T-cell (primary cell): ENCODE measurements around the gene STRA6. TPM values are rescaled to one million over a fixed set of nuclear protein-coding genes. Genes with fewer than 3 reads are reported as not detected.

Experiments used
- ATAC-seq, 4 experiments: fragments of 200-7000 bp in 3 of 4; fragments of 150-1000 bp in 1 of 4; cut with Tn5 transposase; replicated peaks in 1 of 4; 1 replicate in 3 of 4; 2 replicates in 1 of 4; pipeline ENCODE4 v1.10.0; 2021; ENCODE audit warnings: moderate library complexity in 3 of 4, mild to moderate bottlenecking in 2 of 4, moderate number of reproducible peaks in 1 of 4
- CTCF ChIA-PET, 2 donors: fragments of 300-600 bp; sonication (Branson Sonifier 250); formaldehyde crosslinking; loops; one replicate each; lab custom pipeline; 2022; ENCODE audit warnings: antibody characterized with exemption in 2 of 2; lab: Charles Lee
- POLR2A ChIA-PET, 2 donors: fragments of 300-600 bp; sonication (Branson Sonifier 250); formaldehyde crosslinking; loops; one replicate each; lab custom pipeline; 2022; ENCODE audit warnings: antibody characterized with exemption in 2 of 2; lab: Charles Lee
- DNase-seq, 35 experiments: peaks; one replicate each; pipeline versions ENCODE4 v3.0.0 to v3.0.0-alpha.2; 2013 to 2023
- H3K27ac ChIP-seq: one replicate; pipeline ENCODE4 v1.5.1; 2013; ENCODE audit warnings: low read length
- H3K27me3 ChIP-seq, 2 experiments: replicated peaks in 1 of 2; 1 replicate in 1 of 2; 2 replicates in 1 of 2; pipeline versions ENCODE4 v1.6.1 to v1.7.0; 2013; ENCODE audit warnings: low read length in 1 of 2, mixed read lengths in 1 of 2; ENCODE audit not compliant: control insufficient read depth in 2 of 2, insufficient read depth in 2 of 2; ENCODE audit errors: extremely low read depth in 1 of 2
- H3K36me3 ChIP-seq, 2 donors: 1 replicate in 1 of 2; 2 replicates in 1 of 2; pipeline versions ENCODE4 v1.6.1 to v1.7.0; 2013; ENCODE audit warnings: low read length in 1 of 2; ENCODE audit not compliant: control insufficient read depth in 2 of 2, insufficient read depth in 1 of 2; ENCODE audit errors: extremely low read depth in 1 of 2
- H3K4me1 ChIP-seq, 2 experiments: 1 replicate in 1 of 2; 2 replicates in 1 of 2; pipeline versions ENCODE4 v1.6.1 to v1.7.0; 2013; ENCODE audit warnings: low read length in 2 of 2, mixed read lengths in 1 of 2; ENCODE audit not compliant: insufficient read depth in 2 of 2, control insufficient read depth in 1 of 2; ENCODE audit errors: extremely low read depth in 1 of 2
- H3K4me3 ChIP-seq, 2 donors: 1 replicate in 1 of 2; 2 replicates in 1 of 2; pipeline versions ENCODE4 v1.5.1 to v1.7.0; 2013; ENCODE audit warnings: mild to moderate bottlenecking in 2 of 2, low read length in 1 of 2, moderate library complexity in 1 of 2; ENCODE audit not compliant: control insufficient read depth in 1 of 2; ENCODE audit errors: extremely low read depth in 1 of 2
- H3K9me3 ChIP-seq: 2 replicates; pipeline ENCODE4 v1.7.0; 2013
- H3K27ac Mint-ChIP-seq, 2 donors: one replicate each; pipeline ENCODE4 v1.8.0; 2020 to 2021; ENCODE audit warnings: mild to moderate bottlenecking in 2 of 2, mixed read lengths in 2 of 2
- H3K27me3 Mint-ChIP-seq, 2 donors: one replicate each; pipeline ENCODE4 v1.8.0; 2021 to 2022; ENCODE audit warnings: mixed read lengths in 2 of 2
- H3K36me3 Mint-ChIP-seq: one replicate; pipeline ENCODE4 v1.8.0; 2021; ENCODE audit warnings: mixed read lengths
- H3K4me1 Mint-ChIP-seq, 3 donors: one replicate each; pipeline ENCODE4 v1.8.0; 2020 to 2022; ENCODE audit warnings: mixed read lengths in 3 of 3, mild to moderate bottlenecking in 1 of 3
- H3K4me3 Mint-ChIP-seq, 3 donors: one replicate each; pipeline ENCODE4 v1.8.0; 2020 to 2022; ENCODE audit warnings: mild to moderate bottlenecking in 3 of 3, mixed read lengths in 3 of 3, moderate library complexity in 3 of 3
- H3K9me3 Mint-ChIP-seq, 3 donors: one replicate each; pipeline ENCODE4 v1.8.0; 2020 to 2022; ENCODE audit warnings: mixed read lengths in 3 of 3
- WGBS: methylation state at CpG from one replicate; pipeline ENCODE4 v1.1.5; 2013; ENCODE audit warnings: missing lambda C conversion rate; ENCODE audit not compliant: insufficient coverage; 5-methylcytosine and 5-hydroxymethylcytosine counted together
- total RNA-seq, 35 experiments: library from RNA in 6 of 35; stranded (reverse) in 6 of 35; fragments of 120-200 nt in 1 of 35; gene quantifications; one replicate each; pipeline versions ENCODE4 v1.2.1 to v1.2.4 and lab custom pipeline; 2013 to 2026

The STRA6 gene
- total RNA-seq, 5 donors from 2014 or later (not counting 1 experiment from before 2014, with no cell fraction given) = not detected

DNA sequence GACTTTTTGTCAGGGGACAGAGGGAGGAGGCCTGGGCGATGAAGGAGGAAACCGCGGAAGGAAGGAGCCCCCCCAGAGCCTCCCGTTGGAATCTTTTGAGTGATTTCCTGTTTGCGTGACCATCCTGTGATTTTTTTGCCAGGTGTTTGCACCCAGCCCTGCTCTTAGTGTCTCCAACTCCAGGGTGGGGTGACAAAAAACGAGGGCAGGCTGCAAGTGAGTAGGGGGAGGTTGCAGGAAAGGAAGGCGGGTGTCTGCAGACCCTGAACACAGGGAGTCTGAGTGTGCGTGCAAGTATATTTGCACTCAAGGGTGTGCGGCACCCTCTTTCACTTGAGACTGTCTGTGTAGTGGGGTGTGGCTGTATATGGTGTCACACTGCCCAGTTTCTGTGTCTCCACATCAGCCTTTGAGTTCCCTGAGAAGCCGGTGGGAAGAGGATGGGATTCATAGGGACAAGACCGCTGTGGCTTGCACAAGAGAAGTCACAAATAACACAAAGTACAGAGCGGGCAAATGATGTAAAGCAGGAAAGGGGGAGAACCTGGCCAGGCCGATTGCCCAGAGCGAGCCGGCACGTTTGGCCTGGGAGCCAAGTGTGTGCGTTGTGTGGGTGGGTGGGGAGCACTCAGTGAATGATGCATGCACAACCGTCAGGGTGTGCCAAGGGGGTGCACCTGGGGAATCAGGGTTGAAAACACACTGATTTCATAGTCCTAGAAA lies 65.6 kb downstream of the STRA6 start:
- Mint-ChIP-seq H3K36me3 (no peaks in the 10 kb centered on the region), H3K27ac (no peak overlapping the region), H3K9me3 (no peaks in the 10 kb centered on the region), H3K27me3 (peaks cover 52 to 78% of the 10 kb centered on the region in 2 donors), H3K4me3 (peak overlapping the region; percentile 62 to 79 (median 69)), H3K4me1 (peaks cover 22 to 30% (median 26%) of the 10 kb centered on the region in 3 donors)
- H3K36me3 ChIP-seq = no peaks in the 10 kb centered on the region
- H3K4me1 ChIP-seq = peaks cover 8 to 30% of the 10 kb centered on the region in 2 experiments
- no peak overlapping the region for H3K27ac ChIP-seq
- ChIA-PET CTCF (no interaction called here), POLR2A (no interaction called here)
- peaks cover 15 to 66% of the 10 kb centered on the region in 2 experiments for H3K27me3 ChIP-seq
- DNase-seq (no peak), ATAC-seq (no peak)
- H3K9me3 ChIP-seq = no peaks in the 10 kb centered on the region
- WGBS = 15% methylated on average over 15 of the region's 18 CpGs
- H3K4me3 ChIP-seq = peak overlapping the region; percentile 15 to 67

DNA sequence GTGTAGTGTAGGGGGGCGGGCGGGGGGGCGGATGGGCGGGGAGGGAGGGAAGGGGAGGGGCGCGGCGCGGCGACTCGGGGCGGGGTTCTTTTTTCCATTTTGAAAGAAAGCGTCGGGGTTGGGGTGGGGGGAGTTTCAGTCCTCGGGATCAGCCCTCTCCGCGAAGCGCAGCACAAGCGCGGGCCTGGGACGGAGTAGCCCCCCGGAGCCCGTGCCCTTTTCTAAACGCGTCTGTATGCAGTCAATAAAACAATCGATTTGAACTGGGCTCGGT lies 66.1 kb downstream of the STRA6 start:
- peaks cover 55 to 81% of the 10 kb centered on the region in 2 donors for H3K27me3 Mint-ChIP-seq
- Histone ChIP-seq H3K4me1 (peaks cover 8 to 30% of the 10 kb centered on the region in 2 experiments), H3K36me3 (no peaks in the 10 kb centered on the region), H3K9me3 (no peaks in the 10 kb centered on the region), H3K4me3 (peak overlapping the region; percentile 15 to 67), H3K27ac (no peak overlapping the region), H3K27me3 (peaks cover 20 to 71% of the 10 kb centered on the region in 2 experiments)
- ATAC-seq (no peak), DNase-seq (no peak)
- ChIA-PET POLR2A (no interaction called here), CTCF (no interaction called here)
- no peak overlapping the region for H3K27ac Mint-ChIP-seq
- no peaks in the 10 kb centered on the region for H3K36me3 Mint-ChIP-seq
- no peaks in the 10 kb centered on the region for H3K9me3 Mint-ChIP-seq
- H3K4me1 Mint-ChIP-seq = peaks cover 22 to 33% (median 29%) of the 10 kb centered on the region in 3 donors
- H3K4me3 Mint-ChIP-seq = peak overlapping the region; percentile 62 to 79 (median 69)
- 8% methylated on average over 13 of the region's 26 CpGs for WGBS

DNA sequence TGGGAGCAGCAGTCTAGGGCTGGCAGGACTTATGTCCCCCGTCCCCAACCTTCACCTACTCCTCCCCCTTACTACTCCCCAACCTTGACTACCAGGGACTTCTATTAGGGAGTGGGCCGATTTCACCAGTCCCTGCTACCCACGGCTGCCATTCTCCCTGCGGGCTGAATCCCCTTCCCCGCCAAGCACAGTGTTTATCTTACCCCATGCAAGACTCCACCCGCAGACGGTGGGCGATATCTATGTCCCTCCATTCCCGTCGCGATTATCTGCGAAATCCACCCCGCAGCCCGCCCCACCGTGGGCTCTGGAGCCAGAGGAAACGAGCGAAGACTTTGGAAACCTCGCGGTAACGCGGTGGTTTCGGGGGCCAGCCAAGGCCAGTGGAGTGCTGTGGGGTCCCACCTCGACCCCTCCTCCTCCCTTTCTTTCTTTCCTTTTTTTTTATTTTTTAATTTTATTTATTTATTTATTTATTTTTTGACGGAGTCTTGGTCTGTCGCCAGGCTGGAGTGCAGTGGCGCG lies 67.5 kb downstream of the STRA6 start:
- Histone ChIP-seq H3K4me3 (no peak overlapping the region), H3K27ac (no peak overlapping the region), H3K27me3 (peaks cover 23 to 85% of the 10 kb centered on the region in 2 experiments), H3K9me3 (no peaks in the 10 kb centered on the region), H3K36me3 (no peaks in the 10 kb centered on the region), H3K4me1 (peaks cover 8 to 34% of the 10 kb centered on the region in 2 experiments)
- no peak overlapping the region for H3K27ac Mint-ChIP-seq
- no peak for ATAC-seq
- no peak for DNase-seq
- no peaks in the 10 kb centered on the region for H3K36me3 Mint-ChIP-seq
- WGBS = 12% methylated on average over 23 of the region's 27 CpGs
- H3K4me3 Mint-ChIP-seq = peak overlapping the region; percentile 8 to 79 (median 50)
- peaks cover 22 to 40% (median 34%) of the 10 kb centered on the region in 3 donors for H3K4me1 Mint-ChIP-seq
- no peaks in the 10 kb centered on the region for H3K9me3 Mint-ChIP-seq
- ChIA-PET CTCF (interaction anchor here in 1 of 2 donors (0.6 kb wide), 1 partner anchor 261 kb away, joined by 3 read pairs; no protein-coding TSS in a partner anchor), POLR2A (no interaction called here)
- H3K27me3 Mint-ChIP-seq = peaks cover 58 to 86% of the 10 kb centered on the region in 2 donors

GRCh38 chr15:74134387-74135027 lies 68.1 kb downstream of the STRA6 start:
- no peak overlapping the region for H3K27ac Mint-ChIP-seq
- 16% methylated on average over 53 of the region's 53 CpGs for WGBS
- Histone ChIP-seq H3K9me3 (no peaks in the 10 kb centered on the region), H3K27ac (no peak overlapping the region), H3K4me1 (peaks cover 8 to 39% of the 10 kb centered on the region in 2 experiments), H3K36me3 (no peaks in the 10 kb centered on the region), H3K27me3 (peaks cover 23 to 91% of the 10 kb centered on the region in 2 experiments), H3K4me3 (no peak overlapping the region)
- peaks cover 26 to 44% (median 38%) of the 10 kb centered on the region in 3 donors for H3K4me1 Mint-ChIP-seq
- no peak for ATAC-seq
- ChIA-PET CTCF (interaction anchor here in 1 of 2 donors (0.6 kb wide), 1 partner anchor 260 kb away, joined by 3 read pairs; no protein-coding TSS in a partner anchor), POLR2A (no interaction called here)
- H3K36me3 Mint-ChIP-seq = no peaks in the 10 kb centered on the region
- no peak for DNase-seq
- H3K9me3 Mint-ChIP-seq = no peaks in the 10 kb centered on the region
- peak overlapping the region in 1 of 3 donors; percentile 79 for H3K4me3 Mint-ChIP-seq
- H3K27me3 Mint-ChIP-seq = peaks cover 61 to 90% of the 10 kb centered on the region in 2 donors

- Mint-ChIP-seq H3K9me3 (no peaks in the 10 kb centered on the region), H3K27me3 (peaks cover 62 to 90% of the 10 kb centered on the region in 2 donors), H3K27ac (no peak overlapping the region), H3K4me1 (peaks cover 32 to 50% (median 45%) of the 10 kb centered on the region in 3 donors), H3K4me3 (no peak overlapping the region), H3K36me3 (no peaks in the 10 kb centered on the region)
- Histone ChIP-seq H3K27me3 (peaks cover 26 to 94% of the 10 kb centered on the region in 2 experiments), H3K9me3 (no peaks in the 10 kb centered on the region), H3K27ac (no peak overlapping the region), H3K4me3 (no peak overlapping the region), H3K4me1 (peaks cover 8 to 46% of the 10 kb centered on the region in 2 experiments), H3K36me3 (no peaks in the 10 kb centered on the region)
- ChIA-PET CTCF (no interaction called here), POLR2A (no interaction called here)
- ATAC-seq (no peak), DNase-seq (no peak)
- 14% methylated on average over 71 of the region's 71 CpGs for WGBS
Observed at GRCh38 chr15:74133694-74134386, 68.7 kb downstream of the STRA6 start.
